Measurements from ENCODE around the gene GNAQ. TPM values are rescaled to one million over a fixed set of nuclear protein-coding genes. Genes with fewer than 3 reads are reported as not detected.

GNAQ gene
- total and polyA plus RNA-seq, 2 experiments from 2014 or later, result 21.1 to 43.1 TPM

- no peak overlapping the region for H3K4me3 ChIP-seq
- H4K20me1 ChIP-seq (replicated peaks; ENCODE audit: insufficient read depth), result no peaks in the 10 kb centered on the region
- Mint-ChIP-seq H3K27ac (no peak overlapping the region), H3K36me3 (ENCODE audit: low read depth) (peaks cover 3% of the 10 kb centered on the region; the same call in 2 of the 3 replicates), H3K9me3 (no peaks in the 10 kb centered on the region), H3K4me1 (peaks cover 7% of the 10 kb centered on the region), H3K4me3 (no peak overlapping the region), H3K27me3 (ENCODE audit: insufficient read depth, low read depth, poor library complexity) (peaks cover 1% of the 10 kb centered on the region)
- ATAC-seq (no peak), DNase-seq (ENCODE audit: low spot score) (no peak)
- H3K27ac ChIP-seq (ENCODE audit: low read depth), result no peak overlapping the region
- no peak for TF ChIP-seq POLR2AphosphoS5 (IDR thresholded peaks at IDR 0.05; ENCODE audit: low read depth)
- TF ChIP-seq, protein P1, sequence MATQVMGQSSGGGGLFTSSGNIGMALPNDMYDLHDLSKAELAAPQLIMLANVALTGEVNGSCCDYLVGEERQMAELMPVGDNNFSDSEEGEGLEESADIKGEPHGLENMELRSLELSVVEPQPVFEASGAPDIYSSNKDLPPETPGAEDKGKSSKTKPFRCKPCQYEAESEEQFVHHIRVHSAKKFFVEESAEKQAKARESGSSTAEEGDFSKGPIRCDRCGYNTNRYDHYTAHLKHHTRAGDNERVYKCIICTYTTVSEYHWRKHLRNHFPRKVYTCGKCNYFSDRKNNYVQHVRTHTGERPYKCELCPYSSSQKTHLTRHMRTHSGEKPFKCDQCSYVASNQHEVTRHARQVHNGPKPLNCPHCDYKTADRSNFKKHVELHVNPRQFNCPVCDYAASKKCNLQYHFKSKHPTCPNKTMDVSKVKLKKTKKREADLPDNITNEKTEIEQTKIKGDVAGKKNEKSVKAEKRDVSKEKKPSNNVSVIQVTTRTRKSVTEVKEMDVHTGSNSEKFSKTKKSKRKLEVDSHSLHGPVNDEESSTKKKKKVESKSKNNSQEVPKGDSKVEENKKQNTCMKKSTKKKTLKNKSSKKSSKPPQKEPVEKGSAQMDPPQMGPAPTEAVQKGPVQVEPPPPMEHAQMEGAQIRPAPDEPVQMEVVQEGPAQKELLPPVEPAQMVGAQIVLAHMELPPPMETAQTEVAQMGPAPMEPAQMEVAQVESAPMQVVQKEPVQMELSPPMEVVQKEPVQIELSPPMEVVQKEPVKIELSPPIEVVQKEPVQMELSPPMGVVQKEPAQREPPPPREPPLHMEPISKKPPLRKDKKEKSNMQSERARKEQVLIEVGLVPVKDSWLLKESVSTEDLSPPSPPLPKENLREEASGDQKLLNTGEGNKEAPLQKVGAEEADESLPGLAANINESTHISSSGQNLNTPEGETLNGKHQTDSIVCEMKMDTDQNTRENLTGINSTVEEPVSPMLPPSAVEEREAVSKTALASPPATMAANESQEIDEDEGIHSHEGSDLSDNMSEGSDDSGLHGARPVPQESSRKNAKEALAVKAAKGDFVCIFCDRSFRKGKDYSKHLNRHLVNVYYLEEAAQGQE (IDR thresholded peaks at IDR 0.05; ENCODE audit: unreplicated experiment), result no peak
- H3K27me3 ChIP-seq (ENCODE audit: insufficient read depth), result no peaks in the 10 kb centered on the region
- H3K4me1 ChIP-seq (ENCODE audit: insufficient read depth), result peaks cover 1% of the 10 kb centered on the region; the same call in 1 of the 2 replicates
- H3K79me2 ChIP-seq (replicated peaks; ENCODE audit: insufficient read depth), result no peaks in the 10 kb centered on the region
- H3K9me2 ChIP-seq (ENCODE audit: insufficient read depth), result no peaks in the 10 kb centered on the region
- H3F3A ChIP-seq (replicated peaks; ENCODE audit: low read depth), result no peaks in the 10 kb centered on the region
- no peak overlapping the region for H3K4me2 ChIP-seq
- no peaks in the 10 kb centered on the region for H3K36me3 ChIP-seq (ENCODE audit: insufficient read depth)
- H2AFZ ChIP-seq, result no peak overlapping the region
Observed at GRCh38 chr9:77783518-77783917, 248.1 kb downstream of the GNAQ start.

GRCh38 chr9:77779010-77779409 lies 252.6 kb downstream of the GNAQ start:
- Mint-ChIP-seq H3K27me3 (ENCODE audit: insufficient read depth, low read depth, poor library complexity) (no peaks in the 10 kb centered on the region), H3K4me3 (no peak overlapping the region), H3K27ac (no peak overlapping the region), H3K36me3 (ENCODE audit: low read depth) (peaks cover 23% of the 10 kb centered on the region; the same call in 2 of the 3 replicates), H3K9me3 (peaks cover 3% of the 10 kb centered on the region; the same call in 2 of the 3 replicates), H3K4me1 (no peaks in the 10 kb centered on the region)
- Histone ChIP-seq H3K4me2 (no peak overlapping the region), H3K27me3 (ENCODE audit: insufficient read depth) (no peaks in the 10 kb centered on the region), H3K9me2 (ENCODE audit: insufficient read depth) (no peaks in the 10 kb centered on the region), H3F3A (replicated peaks; ENCODE audit: low read depth) (no peaks in the 10 kb centered on the region), H3K4me1 (ENCODE audit: insufficient read depth) (no peaks in the 10 kb centered on the region), H2AFZ (no peak overlapping the region), H3K4me3 (no peak overlapping the region), H3K27ac (ENCODE audit: low read depth) (no peak overlapping the region), H3K79me2 (replicated peaks; ENCODE audit: insufficient read depth) (0 out of 2 replicates have a peak, but pooled peaks cover 5% of the 10 kb centered on the region), H3K36me3 (ENCODE audit: insufficient read depth) (no peaks in the 10 kb centered on the region), H4K20me1 (replicated peaks; ENCODE audit: insufficient read depth) (no peaks in the 10 kb centered on the region)
- DNase-seq (ENCODE audit: low spot score) (no peak), ATAC-seq (no peak)
- TF ChIP-seq NANOG (IDR thresholded peaks at IDR 0.05; ENCODE audit: borderline replicate concordance) (no peak), EZH2 (IDR thresholded peaks at IDR 0.05; ENCODE audit: low read depth, unreplicated experiment) (no peak), JUNB (IDR thresholded peaks at IDR 0.05; ENCODE audit: unreplicated experiment) (no peak), ZNF331 (CRISPR knock-in tag; IDR thresholded peaks at IDR 0.05; ENCODE audit: low read depth) (no peak), CREB1 (CRISPR knock-in tag; IDR thresholded peaks at IDR 0.05; ENCODE audit: low read depth) (no peak)
- TF ChIP-seq, protein P2, sequence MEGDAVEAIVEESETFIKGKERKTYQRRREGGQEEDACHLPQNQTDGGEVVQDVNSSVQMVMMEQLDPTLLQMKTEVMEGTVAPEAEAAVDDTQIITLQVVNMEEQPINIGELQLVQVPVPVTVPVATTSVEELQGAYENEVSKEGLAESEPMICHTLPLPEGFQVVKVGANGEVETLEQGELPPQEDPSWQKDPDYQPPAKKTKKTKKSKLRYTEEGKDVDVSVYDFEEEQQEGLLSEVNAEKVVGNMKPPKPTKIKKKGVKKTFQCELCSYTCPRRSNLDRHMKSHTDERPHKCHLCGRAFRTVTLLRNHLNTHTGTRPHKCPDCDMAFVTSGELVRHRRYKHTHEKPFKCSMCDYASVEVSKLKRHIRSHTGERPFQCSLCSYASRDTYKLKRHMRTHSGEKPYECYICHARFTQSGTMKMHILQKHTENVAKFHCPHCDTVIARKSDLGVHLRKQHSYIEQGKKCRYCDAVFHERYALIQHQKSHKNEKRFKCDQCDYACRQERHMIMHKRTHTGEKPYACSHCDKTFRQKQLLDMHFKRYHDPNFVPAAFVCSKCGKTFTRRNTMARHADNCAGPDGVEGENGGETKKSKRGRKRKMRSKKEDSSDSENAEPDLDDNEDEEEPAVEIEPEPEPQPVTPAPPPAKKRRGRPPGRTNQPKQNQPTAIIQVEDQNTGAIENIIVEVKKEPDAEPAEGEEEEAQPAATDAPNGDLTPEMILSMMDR (conservative IDR thresholded peaks at IDR 0.05; ENCODE audit: low read depth in 2 of 2), result no peak
- TF ChIP-seq, protein P3, sequence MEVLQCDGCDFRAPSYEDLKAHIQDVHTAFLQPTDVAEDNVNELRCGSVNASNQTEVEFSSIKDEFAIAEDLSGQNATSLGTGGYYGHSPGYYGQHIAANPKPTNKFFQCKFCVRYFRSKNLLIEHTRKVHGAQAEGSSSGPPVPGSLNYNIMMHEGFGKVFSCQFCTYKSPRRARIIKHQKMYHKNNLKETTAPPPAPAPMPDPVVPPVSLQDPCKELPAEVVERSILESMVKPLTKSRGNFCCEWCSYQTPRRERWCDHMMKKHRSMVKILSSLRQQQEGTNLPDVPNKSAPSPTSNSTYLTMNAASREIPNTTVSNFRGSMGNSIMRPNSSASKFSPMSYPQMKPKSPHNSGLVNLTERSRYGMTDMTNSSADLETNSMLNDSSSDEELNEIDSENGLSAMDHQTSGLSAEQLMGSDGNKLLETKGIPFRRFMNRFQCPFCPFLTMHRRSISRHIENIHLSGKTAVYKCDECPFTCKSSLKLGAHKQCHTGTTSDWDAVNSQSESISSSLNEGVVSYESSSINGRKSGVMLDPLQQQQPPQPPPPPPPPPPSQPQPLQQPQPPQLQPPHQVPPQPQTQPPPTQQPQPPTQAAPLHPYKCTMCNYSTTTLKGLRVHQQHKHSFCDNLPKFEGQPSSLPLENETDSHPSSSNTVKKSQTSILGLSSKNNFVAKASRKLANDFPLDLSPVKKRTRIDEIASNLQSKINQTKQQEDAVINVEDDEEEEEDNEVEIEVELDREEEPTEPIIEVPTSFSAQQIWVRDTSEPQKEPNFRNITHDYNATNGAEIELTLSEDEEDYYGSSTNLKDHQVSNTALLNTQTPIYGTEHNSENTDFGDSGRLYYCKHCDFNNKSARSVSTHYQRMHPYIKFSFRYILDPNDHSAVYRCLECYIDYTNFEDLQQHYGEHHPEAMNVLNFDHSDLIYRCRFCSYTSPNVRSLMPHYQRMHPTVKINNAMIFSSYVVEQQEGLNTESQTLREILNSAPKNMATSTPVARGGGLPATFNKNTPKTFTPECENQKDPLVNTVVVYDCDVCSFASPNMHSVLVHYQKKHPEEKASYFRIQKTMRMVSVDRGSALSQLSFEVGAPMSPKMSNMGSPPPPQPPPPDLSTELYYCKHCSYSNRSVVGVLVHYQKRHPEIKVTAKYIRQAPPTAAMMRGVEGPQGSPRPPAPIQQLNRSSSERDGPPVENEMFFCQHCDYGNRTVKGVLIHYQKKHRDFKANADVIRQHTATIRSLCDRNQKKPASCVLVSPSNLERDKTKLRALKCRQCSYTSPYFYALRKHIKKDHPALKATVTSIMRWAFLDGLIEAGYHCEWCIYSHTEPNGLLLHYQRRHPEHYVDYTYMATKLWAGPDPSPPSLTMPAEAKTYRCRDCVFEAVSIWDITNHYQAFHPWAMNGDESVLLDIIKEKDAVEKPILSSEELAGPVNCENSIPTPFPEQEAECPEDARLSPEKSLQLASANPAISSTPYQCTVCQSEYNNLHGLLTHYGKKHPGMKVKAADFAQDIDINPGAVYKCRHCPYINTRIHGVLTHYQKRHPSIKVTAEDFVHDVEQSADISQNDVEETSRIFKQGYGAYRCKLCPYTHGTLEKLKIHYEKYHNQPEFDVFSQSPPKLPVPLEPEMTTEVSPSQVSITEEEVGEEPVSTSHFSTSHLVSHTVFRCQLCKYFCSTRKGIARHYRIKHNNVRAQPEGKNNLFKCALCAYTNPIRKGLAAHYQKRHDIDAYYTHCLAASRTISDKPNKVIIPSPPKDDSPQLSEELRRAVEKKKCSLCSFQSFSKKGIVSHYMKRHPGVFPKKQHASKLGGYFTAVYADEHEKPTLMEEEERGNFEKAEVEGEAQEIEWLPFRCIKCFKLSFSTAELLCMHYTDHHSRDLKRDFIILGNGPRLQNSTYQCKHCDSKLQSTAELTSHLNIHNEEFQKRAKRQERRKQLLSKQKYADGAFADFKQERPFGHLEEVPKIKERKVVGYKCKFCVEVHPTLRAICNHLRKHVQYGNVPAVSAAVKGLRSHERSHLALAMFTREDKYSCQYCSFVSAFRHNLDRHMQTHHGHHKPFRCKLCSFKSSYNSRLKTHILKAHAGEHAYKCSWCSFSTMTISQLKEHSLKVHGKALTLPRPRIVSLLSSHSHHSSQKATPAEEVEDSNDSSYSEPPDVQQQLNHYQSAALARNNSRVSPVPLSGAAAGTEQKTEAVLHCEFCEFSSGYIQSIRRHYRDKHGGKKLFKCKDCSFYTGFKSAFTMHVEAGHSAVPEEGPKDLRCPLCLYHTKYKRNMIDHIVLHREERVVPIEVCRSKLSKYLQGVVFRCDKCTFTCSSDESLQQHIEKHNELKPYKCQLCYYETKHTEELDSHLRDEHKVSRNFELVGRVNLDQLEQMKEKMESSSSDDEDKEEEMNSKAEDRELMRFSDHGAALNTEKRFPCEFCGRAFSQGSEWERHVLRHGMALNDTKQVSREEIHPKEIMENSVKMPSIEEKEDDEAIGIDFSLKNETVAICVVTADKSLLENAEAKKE (CRISPR knock-in tag; IDR thresholded peaks at IDR 0.05), result no peak
- TF ChIP-seq, protein P4, sequence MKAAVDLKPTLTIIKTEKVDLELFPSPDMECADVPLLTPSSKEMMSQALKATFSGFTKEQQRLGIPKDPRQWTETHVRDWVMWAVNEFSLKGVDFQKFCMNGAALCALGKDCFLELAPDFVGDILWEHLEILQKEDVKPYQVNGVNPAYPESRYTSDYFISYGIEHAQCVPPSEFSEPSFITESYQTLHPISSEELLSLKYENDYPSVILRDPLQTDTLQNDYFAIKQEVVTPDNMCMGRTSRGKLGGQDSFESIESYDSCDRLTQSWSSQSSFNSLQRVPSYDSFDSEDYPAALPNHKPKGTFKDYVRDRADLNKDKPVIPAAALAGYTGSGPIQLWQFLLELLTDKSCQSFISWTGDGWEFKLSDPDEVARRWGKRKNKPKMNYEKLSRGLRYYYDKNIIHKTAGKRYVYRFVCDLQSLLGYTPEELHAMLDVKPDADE (IDR thresholded peaks at IDR 0.05), result no peak
